ENCODE measurements around the gene PMPCA. TPM values are rescaled to one million over a fixed set of nuclear protein-coding genes. Genes with fewer than 3 reads are reported as not detected.

The PMPCA gene
- total RNA-seq, 2 experiments from 2014 or later, result 107 to 109 TPM

DNA sequence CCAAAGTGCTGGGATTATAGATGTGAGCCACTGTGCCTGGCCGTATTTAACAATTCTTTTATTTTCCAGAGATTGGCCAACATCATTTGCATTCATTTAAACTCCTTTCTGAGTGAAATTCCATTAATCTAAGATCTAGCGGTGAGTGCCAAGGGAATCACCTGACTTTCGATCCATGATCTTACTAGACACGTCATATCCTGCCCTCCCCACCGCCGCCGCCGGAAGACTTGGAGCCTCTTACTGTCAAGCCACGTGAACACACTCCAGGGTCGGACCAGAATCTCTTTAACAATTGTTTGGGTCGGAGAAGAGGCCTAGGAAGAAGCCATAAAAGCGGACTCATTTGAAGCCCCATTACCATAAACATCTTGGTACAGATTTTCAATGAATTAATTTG lies 16.3 kb downstream of the PMPCA start:
- Mint-ChIP-seq H3K9me3 (no peaks in the 10 kb centered on the region), H3K27ac (no peak overlapping the region), H3K4me1 (ENCODE audit: low read depth) (no peaks in the 10 kb centered on the region), H3K36me3 (ENCODE audit: low read depth) (peaks cover 37% of the 10 kb centered on the region), H3K27me3 (no peaks in the 10 kb centered on the region), H3K4me3 (no peak overlapping the region)
- DNase-seq, result no peak
- H3K27me3 ChIP-seq (ENCODE audit: control insufficient read depth in 1 of 2, insufficient read depth in 2 of 2, low read length in 2 of 2), result no peaks in the 10 kb centered on the region
- no peak overlapping the region for H3K27ac ChIP-seq (ENCODE audit: low read depth in 1 of 2, low read length in 2 of 2)
- ChIA-PET CTCF (no interaction called here), POLR2A (no interaction called here)
- H3K4me3 ChIP-seq (ENCODE audit: low read length), result no peak overlapping the region
- H3K4me1 ChIP-seq (ENCODE audit: insufficient read depth, low read length), result no peaks in the 10 kb centered on the region
- H3K36me3 ChIP-seq (ENCODE audit: insufficient read depth, low read length), result peaks cover 43% of the 10 kb centered on the region
- H3K9me3 ChIP-seq (ENCODE audit: control insufficient read depth in 1 of 2, insufficient read depth in 1 of 2, low read length in 2 of 2), result no peaks in the 10 kb centered on the region
- ATAC-seq (ENCODE audit: poor library complexity), result no peak
- intact Hi-C loops (cut with DNase I, micrococcal nuclease), result no loop called here
- TF ChIP-seq, protein P1, sequence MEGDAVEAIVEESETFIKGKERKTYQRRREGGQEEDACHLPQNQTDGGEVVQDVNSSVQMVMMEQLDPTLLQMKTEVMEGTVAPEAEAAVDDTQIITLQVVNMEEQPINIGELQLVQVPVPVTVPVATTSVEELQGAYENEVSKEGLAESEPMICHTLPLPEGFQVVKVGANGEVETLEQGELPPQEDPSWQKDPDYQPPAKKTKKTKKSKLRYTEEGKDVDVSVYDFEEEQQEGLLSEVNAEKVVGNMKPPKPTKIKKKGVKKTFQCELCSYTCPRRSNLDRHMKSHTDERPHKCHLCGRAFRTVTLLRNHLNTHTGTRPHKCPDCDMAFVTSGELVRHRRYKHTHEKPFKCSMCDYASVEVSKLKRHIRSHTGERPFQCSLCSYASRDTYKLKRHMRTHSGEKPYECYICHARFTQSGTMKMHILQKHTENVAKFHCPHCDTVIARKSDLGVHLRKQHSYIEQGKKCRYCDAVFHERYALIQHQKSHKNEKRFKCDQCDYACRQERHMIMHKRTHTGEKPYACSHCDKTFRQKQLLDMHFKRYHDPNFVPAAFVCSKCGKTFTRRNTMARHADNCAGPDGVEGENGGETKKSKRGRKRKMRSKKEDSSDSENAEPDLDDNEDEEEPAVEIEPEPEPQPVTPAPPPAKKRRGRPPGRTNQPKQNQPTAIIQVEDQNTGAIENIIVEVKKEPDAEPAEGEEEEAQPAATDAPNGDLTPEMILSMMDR (IDR thresholded peaks at IDR 0.05), result no peak

GRCh38 chr9:136429075-136429628 lies 18.7 kb downstream of the PMPCA start:
- no peaks in the 10 kb centered on the region for H3K9me3 ChIP-seq (ENCODE audit: control insufficient read depth in 1 of 2, insufficient read depth in 1 of 2, low read length in 2 of 2)
- POLR2A ChIA-PET, result no interaction called here
- H3K4me1 ChIP-seq (ENCODE audit: insufficient read depth, low read length), result no peaks in the 10 kb centered on the region
- no peak overlapping the region for H3K4me3 Mint-ChIP-seq
- no peaks in the 10 kb centered on the region for H3K27me3 ChIP-seq (ENCODE audit: control insufficient read depth in 1 of 2, insufficient read depth in 2 of 2, low read length in 2 of 2)
- CTCF ChIA-PET, result no interaction called here
- no peaks in the 10 kb centered on the region for H3K27me3 Mint-ChIP-seq
- no peak overlapping the region for H3K27ac ChIP-seq (ENCODE audit: low read depth in 1 of 2, low read length in 2 of 2)
- peaks cover 21% of the 10 kb centered on the region for H3K36me3 Mint-ChIP-seq (ENCODE audit: low read depth)
- no peaks in the 10 kb centered on the region for H3K9me3 Mint-ChIP-seq
- ATAC-seq (ENCODE audit: poor library complexity) (no peak), DNase-seq (peak in 1 of 14 experiments; percentile 18)
- no peak overlapping the region for H3K4me3 ChIP-seq (ENCODE audit: low read length)
- TF ChIP-seq, protein P1 (IDR thresholded peaks at IDR 0.05), result no peak
- H3K36me3 ChIP-seq (ENCODE audit: insufficient read depth, low read length), result peaks cover 24% of the 10 kb centered on the region
- no peak overlapping the region for H3K27ac Mint-ChIP-seq
- intact Hi-C loops (cut with DNase I, micrococcal nuclease), result no loop called here
- no peaks in the 10 kb centered on the region for H3K4me1 Mint-ChIP-seq (ENCODE audit: low read depth)

GRCh38 chr9:136429683-136430491 lies 19.4 kb downstream of the PMPCA start:
- POLR2A ChIA-PET, result no interaction called here
- no peak overlapping the region for H3K4me3 Mint-ChIP-seq
- H3K36me3 Mint-ChIP-seq (ENCODE audit: low read depth), result peaks cover 14% of the 10 kb centered on the region
- H3K4me1 Mint-ChIP-seq (ENCODE audit: low read depth), result no peaks in the 10 kb centered on the region
- no peaks in the 10 kb centered on the region for H3K27me3 ChIP-seq (ENCODE audit: control insufficient read depth in 1 of 2, insufficient read depth in 2 of 2, low read length in 2 of 2)
- CTCF ChIA-PET, result no interaction called here
- intact Hi-C loops (cut with DNase I, micrococcal nuclease), result no loop called here
- H3K4me1 ChIP-seq (ENCODE audit: insufficient read depth, low read length), result no peaks in the 10 kb centered on the region
- peak in 1 of 14 experiments; percentile 17 for DNase-seq
- TF ChIP-seq, protein P1 (IDR thresholded peaks at IDR 0.05), result no peak
- peaks cover 19% of the 10 kb centered on the region for H3K36me3 ChIP-seq (ENCODE audit: insufficient read depth, low read length)
- H3K27me3 Mint-ChIP-seq, result no peaks in the 10 kb centered on the region
- no peaks in the 10 kb centered on the region for H3K9me3 ChIP-seq (ENCODE audit: control insufficient read depth in 1 of 2, insufficient read depth in 1 of 2, low read length in 2 of 2)
- no peak overlapping the region for H3K27ac Mint-ChIP-seq
- no peak overlapping the region for H3K4me3 ChIP-seq (ENCODE audit: low read length)
- no peaks in the 10 kb centered on the region for H3K9me3 Mint-ChIP-seq
- no peak for ATAC-seq (ENCODE audit: poor library complexity)
- no peak overlapping the region for H3K27ac ChIP-seq (ENCODE audit: low read depth in 1 of 2, low read length in 2 of 2)
